ENCODE data around the gene SLC17A4.

The SLC17A4 gene

GRCh38 chr6:25794784-25795183 lies 40.2 kb downstream of the SLC17A4 start:
- DNase-seq = no peak
- intact Hi-C loops (cut with DNase I) = no loop called here

DNA sequence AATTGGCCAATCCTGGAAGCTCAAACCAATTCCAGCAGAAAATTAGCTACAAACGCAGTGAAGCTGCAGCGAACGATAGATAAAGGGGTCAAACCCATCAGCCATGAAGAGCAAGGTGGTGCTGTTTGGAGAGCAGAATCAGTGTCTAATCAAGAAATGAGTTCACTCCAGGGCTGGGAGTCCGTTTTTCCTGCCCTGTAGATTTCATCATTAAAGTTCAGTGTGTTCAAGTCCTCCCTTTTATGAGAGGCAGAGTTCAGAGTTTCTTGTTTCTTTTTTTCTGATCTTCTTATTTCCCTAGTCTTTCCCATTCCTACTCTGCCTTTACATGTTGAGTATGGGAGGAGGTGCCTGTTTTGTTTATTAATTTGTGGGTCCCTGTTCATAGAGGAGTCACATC lies 46.9 kb downstream of the SLC17A4 start:
- DNase-seq = no peak
- intact Hi-C loops (cut with DNase I) = no loop called here

- DNase-seq = no peak
- intact Hi-C loops (cut with DNase I) = no loop called here
These were observed 50.3 kb downstream of the SLC17A4 start for GRCh38 chr6:25804804-25805203.

DNA sequence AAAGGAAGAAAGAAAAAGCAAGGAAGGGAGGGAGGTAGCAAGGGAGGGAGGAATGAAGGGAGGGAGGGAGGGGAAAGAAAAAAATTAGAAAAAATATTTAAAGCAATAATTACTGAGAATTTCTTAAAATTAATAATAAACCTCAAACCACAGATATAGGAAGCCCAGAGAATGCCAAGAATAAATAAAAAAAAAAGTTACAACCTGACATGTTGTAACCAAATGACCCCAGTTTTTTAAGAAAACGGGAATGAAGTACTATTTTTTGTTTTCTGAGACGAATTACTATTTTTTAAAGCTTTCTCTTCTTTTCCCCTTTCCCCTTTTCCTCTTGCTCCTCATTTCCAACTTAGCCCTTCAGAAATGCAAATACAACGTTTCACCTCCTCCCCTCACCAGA lies 60.7 kb downstream of the SLC17A4 start:
- no peak for DNase-seq
- intact Hi-C loops (cut with DNase I) = no loop called here

- intact Hi-C loops (cut with DNase I) = no loop called here
- DNase-seq = no peak
These were observed 61.7 kb downstream of the SLC17A4 start for GRCh38 chr6:25816252-25816651.

GRCh38 chr6:25821341-25821740 lies 66.8 kb downstream of the SLC17A4 start:
- no peak for DNase-seq
- intact Hi-C loops (cut with DNase I) = no loop called here

- intact Hi-C loops (cut with DNase I) = no loop called here
- DNase-seq = no peak
These were observed 74.8 kb downstream of the SLC17A4 start for GRCh38 chr6:25829375-25829774.

DNA sequence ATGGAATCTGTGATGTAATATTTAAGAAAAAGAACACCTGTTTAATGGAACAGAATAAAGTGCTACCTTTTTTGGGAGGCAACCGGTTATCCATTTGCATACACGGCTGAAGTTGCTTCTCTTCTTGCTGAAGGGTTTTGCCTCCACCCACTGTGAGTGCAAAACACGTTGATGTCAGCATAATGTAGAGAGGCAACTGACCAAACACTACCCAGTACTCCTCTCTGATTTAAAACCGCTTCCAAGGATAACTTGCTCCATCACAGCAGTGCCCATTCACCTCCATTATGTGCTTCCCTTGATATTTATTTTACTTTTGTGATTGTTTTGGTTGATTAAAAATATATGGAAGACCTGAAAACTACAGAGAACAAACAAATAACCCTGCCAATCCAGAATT lies 75.9 kb downstream of the SLC17A4 start:
- intact Hi-C loops (cut with DNase I) = no loop called here
- no peak for DNase-seq
